GM23248 (cell line): ENCODE measurements around the gene PRR33.

Experiments used
- EZH2 ChIP-seq: fragments of 200-600 bp; sonication (generic); IDR thresholded peaks from 2 replicates; pipeline ENCODE4 v1.6.1; 2018; ENCODE audit warnings: antibody characterized with exemption, mild to moderate bottlenecking; ENCODE audit not compliant: insufficient read depth, poor library complexity, severe bottlenecking
- EZH2phosphoT487 ChIP-seq: fragments of 200-600 bp; sonication (generic); IDR thresholded peaks from 2 replicates; pipeline ENCODE4 v1.6.1; 2018; ENCODE audit warnings: antibody characterized with exemption, moderate library complexity, mild to moderate bottlenecking, low read depth; ENCODE audit not compliant: insufficient read depth

- no peak for TF ChIP-seq EZH2phosphoT487
- no peak for TF ChIP-seq EZH2
Observed at GRCh38 chr11:1868056-1868635, 23.5 kb downstream of the PRR33 start.
